GM11168 (cell line): ENCODE data around the gene SLC24A3.

ENCODE experiments used
- in situ Hi-C: fragments of 300-500 bp; cut with MboI; formaldehyde crosslinking; loops from one replicate; pipeline ENCODE4 v1.12.0; 2022; ENCODE audit warnings: low sequenced_read_pairs; ENCODE audit not compliant: unreplicated experiment

Gene SLC24A3

GRCh38 chr20:19411811-19412210 lies 199.4 kb downstream of the SLC24A3 start:
- in situ Hi-C loops = no loop called here

- in situ Hi-C loops = no loop called here
Measured at GRCh38 chr20:19412254-19412653, 199.8 kb downstream of the SLC24A3 start.

- in situ Hi-C loops = no loop called here
Measured at GRCh38 chr20:19414600-19414999, 202.2 kb downstream of the SLC24A3 start.

DNA sequence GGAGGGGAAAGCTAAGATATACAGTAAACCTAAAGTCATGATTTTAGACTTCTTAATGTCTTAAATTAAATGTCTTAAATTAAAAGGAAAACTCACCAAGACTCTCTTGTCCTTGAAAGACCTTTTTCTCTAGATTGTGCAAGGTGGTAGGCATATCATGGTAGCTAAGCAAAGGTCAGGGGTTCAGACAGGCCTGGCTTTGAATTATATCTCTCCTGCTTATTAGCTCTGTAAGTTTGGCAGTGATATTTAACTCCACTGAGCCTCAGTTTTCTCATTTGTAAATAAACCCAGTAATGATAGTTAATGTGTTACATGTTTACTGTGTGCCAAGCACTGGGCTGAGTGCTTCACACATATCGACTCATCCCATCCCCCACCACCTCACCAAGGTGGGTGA lies 203.3 kb downstream of the SLC24A3 start:
- in situ Hi-C loops = no loop called here

GRCh38 chr20:19416627-19417026 lies 204.2 kb downstream of the SLC24A3 start:
- in situ Hi-C loops = no loop called here

DNA sequence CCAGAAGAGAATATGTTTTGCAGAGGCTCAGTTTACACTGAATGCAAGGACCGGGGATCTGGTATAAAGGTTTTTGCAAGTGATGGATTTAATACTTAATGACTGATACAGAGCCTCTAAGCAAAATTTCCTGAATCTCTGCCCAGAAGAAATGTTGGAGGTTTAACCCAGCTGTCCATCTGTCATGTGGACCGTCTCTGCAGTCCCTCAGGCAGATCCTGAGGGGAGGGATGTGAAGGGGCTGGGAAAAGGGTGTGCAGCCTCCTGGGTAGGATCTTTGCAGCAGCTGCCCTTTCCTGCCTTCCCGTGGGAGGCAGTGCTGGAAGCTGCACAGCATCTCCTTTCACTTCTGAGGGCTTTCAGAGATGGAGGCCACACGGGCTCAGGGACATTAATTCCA lies 207.0 kb downstream of the SLC24A3 start:
- in situ Hi-C loops = no loop called here

DNA sequence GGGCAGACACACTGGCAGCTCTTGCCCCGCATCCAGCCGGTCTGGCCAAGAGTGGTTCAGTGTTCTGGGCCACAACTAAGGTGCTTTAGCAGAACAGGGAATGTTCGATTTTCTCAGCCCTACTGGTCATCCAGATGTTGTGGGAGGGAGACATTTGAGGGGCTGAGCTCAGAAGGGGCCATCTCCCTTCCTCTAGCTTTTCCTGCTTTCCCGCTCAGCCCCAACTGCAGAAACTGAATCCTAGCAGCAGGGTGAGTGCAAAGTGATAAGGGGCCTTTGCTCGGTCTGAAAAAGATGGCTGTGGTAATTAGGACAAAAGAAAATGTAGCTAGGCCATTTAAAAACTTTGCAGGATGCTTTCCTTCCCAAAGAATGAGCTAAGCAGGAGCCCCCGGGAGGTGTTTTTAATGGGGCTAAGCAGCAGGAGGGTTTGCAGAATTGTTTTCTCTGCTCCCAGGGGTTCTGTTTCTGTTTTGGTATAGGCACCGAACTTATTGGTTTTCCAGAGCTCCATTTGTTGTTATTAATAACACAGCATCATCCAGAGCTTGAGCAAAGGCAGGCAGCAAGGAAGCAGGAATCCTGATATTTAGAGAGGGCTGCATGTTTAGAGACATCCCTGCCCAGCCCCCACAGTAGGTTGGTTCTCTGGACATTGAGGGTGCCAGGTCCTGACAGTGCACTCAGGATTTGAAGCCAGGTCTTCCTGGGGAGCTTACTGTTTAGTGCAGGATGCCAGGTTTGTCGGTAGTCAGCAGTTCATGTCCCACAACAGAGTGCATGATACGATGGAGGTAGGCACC lies 210.9 kb downstream of the SLC24A3 start:
- in situ Hi-C loops = no loop called here

- in situ Hi-C loops = no loop called here
Measured at GRCh38 chr20:19423900-19424620, 211.6 kb downstream of the SLC24A3 start.

- in situ Hi-C loops = no loop called here
Measured at GRCh38 chr20:19426356-19426755, 213.9 kb downstream of the SLC24A3 start.

DNA sequence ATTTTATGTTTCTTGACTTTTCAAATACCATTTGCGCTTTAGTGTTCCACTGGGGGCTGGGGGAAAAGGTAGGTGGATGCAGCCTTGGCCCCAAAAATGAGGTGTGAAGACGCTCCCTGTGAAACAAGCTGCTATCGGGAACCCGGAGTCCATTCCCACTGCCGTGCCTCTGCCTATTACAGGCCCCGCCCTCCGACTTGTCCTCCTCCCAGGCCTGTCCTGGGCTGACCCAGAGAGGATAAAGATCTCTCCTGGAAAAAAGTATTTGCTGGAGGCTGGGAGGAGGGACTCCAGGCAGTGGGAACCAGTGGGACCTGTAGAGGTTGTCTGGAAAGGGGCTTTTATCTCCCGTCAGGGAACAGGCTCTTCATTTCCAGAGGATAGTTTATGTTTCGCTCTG lies 215.0 kb downstream of the SLC24A3 start:
- in situ Hi-C loops = no loop called here

- in situ Hi-C loops = no loop called here
Measured at GRCh38 chr20:19427913-19428312, 215.5 kb downstream of the SLC24A3 start.

GRCh38 chr20:19428324-19428723 lies 215.9 kb downstream of the SLC24A3 start:
- in situ Hi-C loops = no loop called here

- in situ Hi-C loops = no loop called here
Measured at GRCh38 chr20:19429538-19429937, 217.1 kb downstream of the SLC24A3 start.

DNA sequence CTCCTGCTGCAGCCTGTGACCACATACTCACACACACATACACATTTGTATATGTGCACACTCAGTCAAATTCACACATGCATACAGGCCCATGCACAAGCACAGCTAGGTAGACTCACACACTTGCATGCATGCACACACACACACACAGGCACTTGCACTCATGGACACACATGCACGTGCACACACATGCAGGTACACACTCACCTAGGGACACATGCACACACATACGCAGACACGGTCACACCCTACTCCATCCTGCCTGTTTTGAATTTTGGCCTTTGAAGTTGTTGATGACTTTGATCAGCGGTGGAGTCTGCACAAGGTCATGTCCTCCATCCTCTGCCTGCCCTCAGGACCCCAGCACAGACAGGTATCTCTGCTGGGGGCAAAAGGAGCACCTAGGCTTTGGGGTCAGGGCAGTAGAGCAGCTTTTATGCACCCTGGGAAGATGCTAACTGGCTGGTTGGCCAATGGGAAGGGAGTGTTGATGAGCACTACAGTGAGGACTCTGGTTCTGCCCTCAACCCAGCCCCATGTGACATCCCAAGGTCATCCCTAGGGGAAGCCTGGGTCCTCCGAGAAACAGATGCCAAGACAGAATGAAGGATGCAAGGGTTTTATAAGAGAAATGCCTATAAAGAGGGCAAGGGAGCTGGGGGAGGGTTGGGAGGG lies 218.3 kb downstream of the SLC24A3 start:
- in situ Hi-C loops = no loop called here

DNA sequence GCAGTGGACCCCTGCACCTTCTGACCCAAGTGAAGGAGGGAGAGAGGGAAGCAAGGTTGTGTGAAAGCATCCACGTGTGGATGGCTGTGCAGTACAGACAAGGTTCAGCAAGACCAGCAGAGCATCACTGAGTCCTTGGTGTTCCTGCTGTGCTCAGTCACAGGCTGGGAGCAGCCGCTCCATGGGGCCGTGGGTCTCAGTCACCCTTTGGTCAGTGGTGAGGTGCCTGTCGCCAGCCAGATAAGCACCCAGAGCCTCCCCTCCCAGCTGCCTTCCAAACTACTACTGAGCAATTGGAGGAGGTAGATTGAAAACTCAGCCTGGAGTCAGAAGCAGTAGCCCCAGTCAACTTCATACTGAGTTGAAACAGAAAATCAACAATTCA lies 218.9 kb downstream of the SLC24A3 start:
- in situ Hi-C loops = no loop called here

- in situ Hi-C loops = no loop called here
Measured at GRCh38 chr20:19431906-19432305, 219.5 kb downstream of the SLC24A3 start.

GRCh38 chr20:19433371-19434350 lies 221.2 kb downstream of the SLC24A3 start:
- in situ Hi-C loops = no loop called here

GRCh38 chr20:19435316-19435715 lies 222.9 kb downstream of the SLC24A3 start:
- in situ Hi-C loops = no loop called here

- in situ Hi-C loops = no loop called here
Measured at GRCh38 chr20:19435821-19436220, 223.4 kb downstream of the SLC24A3 start.

- in situ Hi-C loops = no loop called here
Measured at GRCh38 chr20:19438488-19438887, 226.0 kb downstream of the SLC24A3 start.
